ENCODE data around the gene CD34.

Gene CD34

DNA sequence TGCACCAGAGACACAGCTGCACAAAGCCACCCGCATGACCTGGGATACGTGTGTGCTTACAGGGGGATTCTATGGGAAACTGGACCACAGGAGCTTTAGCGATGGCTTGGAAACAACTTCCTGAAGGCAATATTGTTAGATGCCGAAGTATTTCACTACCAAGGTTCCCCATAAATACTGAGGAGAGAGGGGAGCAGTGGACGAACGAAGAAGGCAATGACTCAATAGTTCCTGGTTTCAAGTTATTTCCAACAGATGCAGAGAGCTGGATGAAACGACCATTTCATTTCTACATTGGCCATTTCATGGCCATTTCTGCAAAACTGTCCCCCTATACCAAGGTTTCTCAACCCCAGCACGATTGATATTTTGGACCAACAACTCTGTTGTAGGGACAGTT, 61.3 kb downstream of the CD34 start:
- H3K36me3 ChIP-seq (ENCODE audit: low read depth) = no peaks in the 10 kb centered on the region
- TF ChIP-seq CTCF (IDR thresholded peaks at IDR 0.05; ENCODE audit: poor library complexity, severe bottlenecking) = no peak
- ATAC-seq (ENCODE audit: low read depth) (no peak), DNase-seq (ENCODE audit: low spot score) (no peak)
- H3K27me3 ChIP-seq (ENCODE audit: insufficient read depth, poor library complexity, severe bottlenecking) = no peaks in the 10 kb centered on the region
- H3K9me3 ChIP-seq (ENCODE audit: severe bottlenecking) = no peaks in the 10 kb centered on the region
- H3K4me1 ChIP-seq (ENCODE audit: insufficient read depth, poor library complexity, severe bottlenecking) = peaks cover 25% of the 10 kb centered on the region
- no peak overlapping the region for H3K4me3 ChIP-seq (ENCODE audit: severe bottlenecking)
- H3K27ac ChIP-seq (ENCODE audit: poor library complexity, severe bottlenecking) = peak overlapping the region; percentile 89

GRCh38 chr1:207849016-207849415, 61.9 kb downstream of the CD34 start:
- no peaks in the 10 kb centered on the region for H3K9me3 ChIP-seq (ENCODE audit: severe bottlenecking)
- peaks cover 25% of the 10 kb centered on the region for H3K4me1 ChIP-seq (ENCODE audit: insufficient read depth, poor library complexity, severe bottlenecking)
- no peak overlapping the region for H3K4me3 ChIP-seq (ENCODE audit: severe bottlenecking)
- TF ChIP-seq CTCF (IDR thresholded peaks at IDR 0.05; ENCODE audit: poor library complexity, severe bottlenecking) = no peak
- H3K36me3 ChIP-seq (ENCODE audit: low read depth) = no peaks in the 10 kb centered on the region
- peak overlapping the region; percentile 89 for H3K27ac ChIP-seq (ENCODE audit: poor library complexity, severe bottlenecking)
- DNase-seq (ENCODE audit: low spot score) (no peak), ATAC-seq (ENCODE audit: low read depth) (no peak)
- H3K27me3 ChIP-seq (ENCODE audit: insufficient read depth, poor library complexity, severe bottlenecking) = no peaks in the 10 kb centered on the region

- Histone ChIP-seq H3K9me3 (ENCODE audit: severe bottlenecking) (no peaks in the 10 kb centered on the region), H3K4me1 (ENCODE audit: insufficient read depth, poor library complexity, severe bottlenecking) (peaks cover 25% of the 10 kb centered on the region), H3K27me3 (ENCODE audit: insufficient read depth, poor library complexity, severe bottlenecking) (no peaks in the 10 kb centered on the region), H3K4me3 (ENCODE audit: severe bottlenecking) (no peak overlapping the region), H3K36me3 (ENCODE audit: low read depth) (no peaks in the 10 kb centered on the region), H3K27ac (ENCODE audit: poor library complexity, severe bottlenecking) (peak overlapping the region; percentile 89)
- DNase-seq (ENCODE audit: low spot score) (peak; percentile 72), ATAC-seq (ENCODE audit: low read depth) (peak; percentile 97)
- TF ChIP-seq CTCF (IDR thresholded peaks at IDR 0.05; ENCODE audit: poor library complexity, severe bottlenecking) = no peak
Observed at GRCh38 chr1:207848234-207848633, 62.7 kb downstream of the CD34 start.

GRCh38 chr1:207847116-207847515, 63.8 kb downstream of the CD34 start:
- no peaks in the 10 kb centered on the region for H3K27me3 ChIP-seq (ENCODE audit: insufficient read depth, poor library complexity, severe bottlenecking)
- no peaks in the 10 kb centered on the region for H3K36me3 ChIP-seq (ENCODE audit: low read depth)
- H3K27ac ChIP-seq (ENCODE audit: poor library complexity, severe bottlenecking) = peak overlapping the region; percentile 89
- no peak overlapping the region for H3K4me3 ChIP-seq (ENCODE audit: severe bottlenecking)
- no peaks in the 10 kb centered on the region for H3K9me3 ChIP-seq (ENCODE audit: severe bottlenecking)
- TF ChIP-seq CTCF (IDR thresholded peaks at IDR 0.05; ENCODE audit: poor library complexity, severe bottlenecking) = no peak
- ATAC-seq (ENCODE audit: low read depth) (peak; percentile 62; the same call in 2 of the 3 replicates), DNase-seq (ENCODE audit: low spot score) (no peak)
- peaks cover 25% of the 10 kb centered on the region for H3K4me1 ChIP-seq (ENCODE audit: insufficient read depth, poor library complexity, severe bottlenecking)

DNA sequence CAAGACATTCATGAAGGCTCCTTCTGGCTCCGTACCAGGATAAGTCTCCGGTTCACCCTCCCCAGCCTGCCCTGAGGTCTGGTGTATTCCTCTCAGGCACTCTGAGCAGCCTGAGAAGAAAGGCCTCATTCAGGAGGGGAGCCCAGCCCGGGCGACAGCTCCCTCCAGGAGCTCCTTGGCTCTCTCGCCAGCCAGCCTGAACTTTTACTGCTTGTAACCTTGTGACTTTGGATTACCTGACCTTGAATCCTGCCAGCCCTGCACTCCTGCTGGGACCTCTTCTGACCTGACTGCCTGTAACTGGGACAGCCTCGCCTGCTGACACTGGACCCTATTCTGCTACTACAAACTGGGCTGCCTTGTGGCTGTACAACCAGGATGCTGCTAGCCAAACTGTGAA, 65.8 kb downstream of the CD34 start:
- TF ChIP-seq CTCF (IDR thresholded peaks at IDR 0.05; ENCODE audit: poor library complexity, severe bottlenecking) = no peak
- no peaks in the 10 kb centered on the region for H3K9me3 ChIP-seq (ENCODE audit: severe bottlenecking)
- DNase-seq (ENCODE audit: low spot score) (no peak), ATAC-seq (ENCODE audit: low read depth) (no peak)
- peaks cover 25% of the 10 kb centered on the region for H3K4me1 ChIP-seq (ENCODE audit: insufficient read depth, poor library complexity, severe bottlenecking)
- no peaks in the 10 kb centered on the region for H3K27me3 ChIP-seq (ENCODE audit: insufficient read depth, poor library complexity, severe bottlenecking)
- no peaks in the 10 kb centered on the region for H3K36me3 ChIP-seq (ENCODE audit: low read depth)
- H3K27ac ChIP-seq (ENCODE audit: poor library complexity, severe bottlenecking) = no peak overlapping the region
- H3K4me3 ChIP-seq (ENCODE audit: severe bottlenecking) = no peak overlapping the region
